Adipocyte (in vitro differentiated cells): ENCODE data around the gene PPP2R2D.

ENCODE experiments used
- DNase-seq: peaks from one replicate; pipeline ENCODE4 v3.0.0-alpha.2; 2015; ENCODE audit warnings: low read depth
- H3K27me3 ChIP-seq: replicated peaks from 2 replicates; pipeline ENCODE4 v1.7.0; 2013; ENCODE audit warnings: mild to moderate bottlenecking, low read length, moderate library complexity; ENCODE audit not compliant: control insufficient read depth, insufficient read depth
- H3K36me3 ChIP-seq: 2 replicates; pipeline ENCODE4 v1.7.0; 2013; ENCODE audit warnings: low read length, mild to moderate bottlenecking, moderate library complexity; ENCODE audit not compliant: control insufficient read depth, insufficient read depth, severe bottlenecking
- H3K4me1 ChIP-seq: 2 replicates; pipeline ENCODE4 v1.7.0; 2013; ENCODE audit warnings: mild to moderate bottlenecking, low read length, moderate library complexity; ENCODE audit not compliant: control insufficient read depth, insufficient read depth
- H3K4me3 ChIP-seq: 2 replicates; pipeline ENCODE4 v1.7.0; 2013; ENCODE audit warnings: mild to moderate bottlenecking, low read length, moderate library complexity
- H3K9ac ChIP-seq: 2 replicates; pipeline ENCODE4 v1.7.0; 2013; ENCODE audit warnings: mild to moderate bottlenecking, low read length, moderate library complexity
- H3K9me3 ChIP-seq: 2 replicates; pipeline ENCODE4 v1.7.0; 2013; ENCODE audit warnings: mild to moderate bottlenecking, low read length, moderate library complexity; ENCODE audit not compliant: control insufficient read depth

PPP2R2D gene

DNA sequence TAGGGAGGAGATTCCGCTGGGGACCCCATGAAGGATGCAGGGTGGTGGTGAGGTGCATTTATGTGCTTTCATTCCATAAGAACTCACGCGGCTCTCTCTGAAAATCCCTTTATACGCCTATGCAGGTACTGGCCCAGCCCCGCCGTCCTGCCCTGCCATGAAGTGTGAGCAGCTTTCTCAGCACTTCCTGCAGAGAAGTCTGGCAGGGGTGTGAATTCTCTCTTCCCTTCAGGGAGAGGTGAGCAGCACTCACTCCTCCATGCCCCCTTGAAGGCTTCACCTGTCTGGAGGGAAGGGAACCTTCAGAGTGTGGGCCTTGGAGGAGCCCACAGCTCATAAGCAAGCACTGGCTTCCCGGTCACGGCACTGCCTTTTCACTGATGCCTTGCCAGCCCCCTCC is 34.0 kb downstream of the PPP2R2D start:
- H3K27me3 ChIP-seq: no peaks in the 10 kb centered on the region
- peaks cover 32% of the 10 kb centered on the region for H3K36me3 ChIP-seq
- no peak overlapping the region for H3K9ac ChIP-seq
- H3K4me1 ChIP-seq: no peaks in the 10 kb centered on the region
- no peak overlapping the region for H3K4me3 ChIP-seq
- DNase-seq: no peak
- no peaks in the 10 kb centered on the region for H3K9me3 ChIP-seq

DNA sequence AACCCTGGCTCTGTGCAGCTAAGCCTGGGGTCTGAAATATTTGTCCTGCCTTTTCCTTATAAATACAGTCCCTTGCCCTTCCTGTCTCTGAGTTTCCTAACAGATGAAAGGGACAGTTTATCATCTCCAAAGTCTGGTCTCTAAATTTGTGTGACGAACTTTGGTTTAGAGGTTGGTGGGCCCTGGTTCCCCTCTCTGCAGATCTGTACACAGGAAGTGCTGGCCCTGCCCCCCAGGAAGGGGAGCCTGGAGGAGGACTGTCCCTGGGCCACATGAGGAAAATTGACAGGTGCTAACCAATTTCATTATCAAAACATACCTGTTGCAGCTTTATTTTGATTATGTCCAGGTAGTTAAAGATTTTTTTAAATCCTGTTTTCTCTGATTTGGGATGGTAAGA is 34.5 kb downstream of the PPP2R2D start:
- DNase-seq: no peak
- H3K9ac ChIP-seq: no peak overlapping the region

DNA sequence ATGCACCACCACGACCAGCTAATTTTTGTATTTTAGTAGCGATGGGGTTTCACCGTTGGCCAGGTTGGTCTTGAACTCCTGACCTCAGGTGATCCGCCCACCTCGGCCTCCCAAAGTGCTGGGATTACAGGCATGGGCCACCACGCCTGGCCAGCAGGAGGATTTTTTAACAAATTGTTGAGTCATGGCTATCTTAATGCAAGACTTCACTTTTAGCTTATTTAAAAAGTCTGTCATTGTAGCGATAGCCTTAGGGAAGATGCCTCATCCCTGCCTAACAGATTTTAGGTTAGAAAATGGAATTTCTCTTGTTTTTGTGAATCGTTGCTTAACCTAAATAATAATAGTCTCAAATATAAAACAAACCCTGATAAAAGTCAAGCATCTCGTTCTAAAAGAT is 35.5 kb downstream of the PPP2R2D start:
- peaks cover 47% of the 10 kb centered on the region for H3K36me3 ChIP-seq
- no peak overlapping the region for H3K4me3 ChIP-seq
- peak; percentile 30 for DNase-seq
- no peaks in the 10 kb centered on the region for H3K4me1 ChIP-seq
- no peaks in the 10 kb centered on the region for H3K27me3 ChIP-seq
- H3K9me3 ChIP-seq: no peaks in the 10 kb centered on the region
- H3K9ac ChIP-seq: no peak overlapping the region

More for the DNA sequence above, 34.5 kb downstream of the PPP2R2D start:
- Histone ChIP-seq H3K36me3 (peaks cover 36% of the 10 kb centered on the region), H3K4me1 (no peaks in the 10 kb centered on the region), H3K9me3 (no peaks in the 10 kb centered on the region), H3K27me3 (no peaks in the 10 kb centered on the region), H3K4me3 (no peak overlapping the region)

DNA sequence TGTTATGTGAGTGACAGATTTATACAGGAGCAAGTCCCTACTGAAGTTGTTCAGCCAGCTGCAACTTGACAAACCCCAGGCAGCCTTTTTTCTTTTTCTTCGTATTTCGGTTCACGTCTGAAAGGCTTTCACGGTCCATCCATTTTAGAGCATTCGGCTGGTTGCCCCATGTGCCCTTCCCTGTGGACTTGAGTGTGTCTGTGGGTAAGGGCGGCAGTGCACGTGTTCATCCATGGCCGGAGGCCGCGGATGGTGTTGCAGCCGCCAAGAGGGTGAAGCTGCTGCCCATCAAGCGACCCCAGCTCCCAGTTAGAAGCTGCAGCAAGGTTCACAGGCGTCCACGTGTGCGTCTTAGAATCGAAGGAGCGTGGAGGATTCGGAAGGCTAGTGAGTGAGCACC is 35.9 kb downstream of the PPP2R2D start:
- Histone ChIP-seq H3K36me3 (peaks cover 51% of the 10 kb centered on the region), H3K4me3 (no peak overlapping the region), H3K9ac (no peak overlapping the region), H3K4me1 (no peaks in the 10 kb centered on the region), H3K9me3 (no peaks in the 10 kb centered on the region), H3K27me3 (no peaks in the 10 kb centered on the region)
- DNase-seq: no peak

DNA sequence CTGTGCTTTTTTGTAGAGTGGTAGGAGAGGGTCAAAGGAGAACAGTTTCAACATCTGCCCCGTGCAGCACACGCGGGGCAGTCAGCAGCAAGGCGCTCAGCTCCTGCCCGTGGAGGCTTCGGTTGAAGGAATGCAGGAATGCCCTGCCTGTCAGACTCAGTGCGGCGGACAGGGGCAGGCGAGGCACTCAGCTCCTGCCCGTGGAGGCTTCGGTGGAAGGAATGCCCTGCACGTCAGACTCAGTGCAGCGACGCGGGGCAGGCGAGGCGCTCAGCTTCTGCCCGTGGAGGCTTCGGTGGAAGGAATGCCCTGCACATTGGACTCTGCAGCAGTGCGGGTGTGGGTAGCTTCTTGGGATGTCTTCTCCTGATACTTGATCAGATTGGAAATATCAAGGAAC is 37.0 kb downstream of the PPP2R2D start:
- Histone ChIP-seq H3K4me3 (no peak overlapping the region), H3K9ac (no peak overlapping the region), H3K36me3 (peaks cover 53% of the 10 kb centered on the region), H3K9me3 (no peaks in the 10 kb centered on the region), H3K4me1 (no peaks in the 10 kb centered on the region), H3K27me3 (no peaks in the 10 kb centered on the region)
- no peak for DNase-seq

DNA sequence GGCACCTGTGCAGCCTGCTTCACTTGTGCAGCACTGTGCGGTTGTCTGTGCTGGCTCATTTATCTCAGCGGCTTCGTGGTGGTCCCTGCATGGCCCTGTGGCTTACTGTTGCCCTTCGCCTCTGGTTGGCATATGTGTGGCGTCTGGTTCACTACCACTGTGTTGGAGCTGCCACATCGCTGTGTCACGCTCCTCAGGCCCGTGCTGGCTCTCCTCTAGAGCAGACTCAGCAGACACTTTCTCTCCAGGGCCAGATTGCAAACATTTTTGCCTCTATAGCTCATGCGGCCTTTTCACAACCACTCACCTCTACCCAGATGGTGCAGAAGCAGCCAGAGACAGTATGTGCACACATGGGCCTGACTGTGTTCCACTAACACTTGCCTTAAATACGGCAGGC is 37.9 kb downstream of the PPP2R2D start:
- Histone ChIP-seq H3K9ac (no peak overlapping the region), H3K4me3 (no peak overlapping the region), H3K9me3 (no peaks in the 10 kb centered on the region), H3K27me3 (no peaks in the 10 kb centered on the region), H3K36me3 (peaks cover 58% of the 10 kb centered on the region), H3K4me1 (no peaks in the 10 kb centered on the region)
- DNase-seq: no peak

DNA sequence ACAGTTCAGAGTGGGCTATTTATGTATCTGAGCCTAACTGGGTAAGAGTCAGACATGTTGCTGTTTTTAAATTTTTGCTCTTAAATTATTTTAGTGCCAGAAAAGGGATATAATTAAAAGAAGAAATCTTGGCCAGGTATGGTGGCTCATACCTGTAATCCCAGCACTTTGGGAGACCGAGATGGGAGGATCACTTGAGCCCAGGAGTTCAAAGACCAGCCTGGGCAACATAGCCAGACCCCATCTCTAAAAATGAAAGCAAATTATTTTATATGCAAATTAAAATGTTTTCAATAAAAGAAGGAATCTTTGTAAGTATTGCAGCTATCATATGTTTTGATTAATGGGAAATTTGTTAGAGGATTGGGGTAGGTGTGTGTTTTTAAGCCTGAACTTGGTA is 41.6 kb downstream of the PPP2R2D start:
- Histone ChIP-seq H3K9me3 (no peaks in the 10 kb centered on the region), H3K4me1 (peaks cover 14% of the 10 kb centered on the region), H3K36me3 (peaks cover 71% of the 10 kb centered on the region), H3K4me3 (no peak overlapping the region), H3K9ac (no peak overlapping the region), H3K27me3 (no peaks in the 10 kb centered on the region)
- DNase-seq: no peak

DNA sequence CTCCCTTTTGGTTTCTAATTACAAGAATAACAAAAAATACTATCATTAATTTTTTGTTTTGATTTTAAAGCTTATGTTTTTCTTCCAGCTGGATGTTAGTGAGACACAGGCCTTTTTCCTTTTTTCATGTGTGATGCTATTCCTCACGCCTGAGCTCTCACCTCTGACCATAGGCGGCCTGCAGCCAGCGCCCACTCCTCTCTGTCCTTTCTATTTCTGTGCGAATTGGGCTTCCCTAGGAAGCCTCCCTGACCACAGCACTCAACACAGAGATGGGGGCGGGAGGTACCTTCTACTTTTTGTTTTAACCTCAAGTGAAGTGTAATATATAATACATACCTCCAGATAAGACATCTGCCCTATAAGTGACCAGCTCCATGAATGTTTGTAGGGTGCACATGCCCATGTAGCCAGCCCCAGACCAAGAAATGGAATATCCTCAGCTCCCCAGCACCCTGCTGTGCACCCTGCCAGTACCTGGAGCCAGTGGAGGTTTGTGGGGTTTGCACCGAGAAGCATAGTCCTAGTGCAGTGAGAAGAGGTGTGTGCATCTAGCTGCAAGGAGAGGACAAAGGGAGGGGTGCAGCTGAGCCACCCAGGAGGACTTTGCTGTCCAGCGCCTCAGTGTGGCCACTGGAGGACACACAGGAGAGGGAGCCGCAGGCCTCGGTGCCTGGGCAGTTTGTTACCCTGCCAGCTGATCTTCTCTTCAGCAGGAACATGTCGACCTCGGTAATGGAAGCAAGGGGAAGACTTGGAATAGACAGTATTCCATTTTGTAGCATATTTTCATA is 42.4 kb downstream of the PPP2R2D start:
- Histone ChIP-seq H3K4me3 (no peak overlapping the region), H3K4me1 (peaks cover 14% of the 10 kb centered on the region), H3K27me3 (no peaks in the 10 kb centered on the region), H3K9me3 (no peaks in the 10 kb centered on the region), H3K36me3 (peaks cover 75% of the 10 kb centered on the region), H3K9ac (no peak overlapping the region)
- DNase-seq: no peak

DNA sequence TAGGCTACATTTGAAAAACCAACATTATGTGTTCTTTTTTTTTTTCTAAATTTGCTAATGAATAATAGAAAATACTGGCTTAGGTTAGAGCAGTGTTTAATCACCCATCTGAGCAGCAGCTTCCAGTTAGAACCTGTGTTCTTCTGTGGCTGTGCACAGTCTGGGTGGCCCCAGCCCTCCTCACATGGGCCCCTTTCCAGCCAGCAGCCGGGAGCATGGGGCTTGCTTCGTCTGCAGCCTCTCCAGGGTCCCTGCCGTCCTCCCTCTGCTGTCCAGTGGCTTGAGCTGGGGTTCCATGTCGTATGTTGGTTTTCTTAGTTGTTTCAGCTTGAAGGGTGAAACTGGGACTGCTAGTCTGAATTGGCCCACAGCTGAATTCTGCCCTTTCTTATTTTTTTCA is 43.6 kb downstream of the PPP2R2D start:
- H3K9me3 ChIP-seq: no peaks in the 10 kb centered on the region
- no peak overlapping the region for H3K9ac ChIP-seq
- DNase-seq: no peak
- no peaks in the 10 kb centered on the region for H3K27me3 ChIP-seq
- H3K36me3 ChIP-seq: peaks cover 80% of the 10 kb centered on the region
- no peak overlapping the region for H3K4me3 ChIP-seq
- H3K4me1 ChIP-seq: peaks cover 14% of the 10 kb centered on the region

DNA sequence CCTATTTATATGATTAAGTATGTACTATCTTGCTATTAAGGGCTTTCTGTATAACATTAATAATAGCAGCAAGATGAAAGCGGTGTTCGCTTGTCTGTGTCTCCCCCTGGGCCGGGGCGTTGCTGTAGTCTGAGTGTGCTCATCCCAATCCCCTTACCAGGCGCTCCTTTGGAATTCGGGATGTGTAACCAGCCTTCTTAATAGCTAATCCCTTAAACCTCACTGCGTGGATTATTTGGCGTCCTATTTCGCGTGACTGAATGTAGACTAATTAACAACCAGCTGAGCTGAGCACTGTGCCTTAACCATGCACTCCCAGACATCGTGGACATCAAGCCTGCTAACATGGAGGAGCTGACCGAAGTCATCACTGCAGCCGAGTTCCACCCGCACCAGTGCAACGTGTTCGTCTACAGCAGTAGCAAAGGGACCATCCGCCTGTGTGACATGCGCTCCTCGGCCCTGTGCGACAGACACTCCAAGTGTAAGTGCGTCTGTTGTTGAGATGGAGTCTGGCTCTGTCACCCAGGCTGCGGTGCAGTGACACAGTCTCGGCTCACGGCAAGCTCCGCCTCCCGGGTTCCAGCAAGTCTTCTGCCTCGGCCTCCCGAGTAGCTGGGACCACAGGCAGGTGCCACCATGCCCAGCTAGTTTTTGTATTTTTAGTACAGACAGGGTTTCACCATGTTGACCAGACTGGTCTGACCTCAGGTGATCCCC is 44.3 kb downstream of the PPP2R2D start:
- peaks cover 14% of the 10 kb centered on the region for H3K4me1 ChIP-seq
- no peaks in the 10 kb centered on the region for H3K27me3 ChIP-seq
- DNase-seq: no peak
- no peak overlapping the region for H3K9ac ChIP-seq
- peaks cover 83% of the 10 kb centered on the region for H3K36me3 ChIP-seq
- H3K9me3 ChIP-seq: no peaks in the 10 kb centered on the region
- H3K4me3 ChIP-seq: no peak overlapping the region

DNA sequence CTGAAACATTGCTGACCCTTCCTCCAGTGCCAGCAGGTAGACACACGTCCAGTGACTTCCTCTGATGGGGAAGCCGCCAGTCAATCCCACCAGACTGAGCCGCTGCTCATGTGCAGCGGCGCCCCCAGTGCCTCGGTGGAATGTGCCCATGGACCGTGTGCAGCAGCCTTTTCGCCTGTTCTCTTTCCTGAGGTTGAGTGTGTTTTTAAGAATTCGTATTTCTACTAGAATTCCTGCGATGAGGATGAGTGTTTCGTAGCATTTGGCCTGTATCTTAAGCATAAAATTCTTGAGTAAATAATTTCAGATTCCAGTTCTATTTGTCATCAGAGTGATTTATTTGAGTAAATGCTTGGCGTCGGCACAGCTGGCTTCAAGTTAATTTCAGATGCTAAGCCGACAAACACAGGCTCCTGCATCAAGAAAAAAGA is 45.5 kb downstream of the PPP2R2D start:
- Histone ChIP-seq H3K36me3 (peaks cover 80% of the 10 kb centered on the region), H3K4me1 (peaks cover 14% of the 10 kb centered on the region), H3K27me3 (no peaks in the 10 kb centered on the region), H3K9ac (no peak overlapping the region), H3K9me3 (no peaks in the 10 kb centered on the region), H3K4me3 (no peak overlapping the region)
- peak; percentile 90 for DNase-seq
